IMR-90 (cell line): Measurements from ENCODE around the gene HINT3. TPM values are rescaled to one million over a fixed set of nuclear protein-coding genes. Genes with fewer than 3 reads are reported as not detected.
A peak's percentile ranks its signal among the peaks of the same experiment; 100 is the strongest.

ENCODE experiments used
- ATAC-seq: fragments of 200-7000 bp; cut with Tn5 transposase; 2 replicates; pipeline ENCODE4 v1.9.1; 2020; ENCODE audit warnings: low read depth, mild to moderate bottlenecking, moderate library complexity
- BruUV-seq: library from RNA; stranded (reverse); fragments of 400-500 nt; replicated peaks from 2 replicates; lab custom pipeline; 2021; lab: Mats Ljungman, UMichigan
- CTCF ChIA-PET: fragments of 300-600 bp; formaldehyde crosslinking; extraction: SDS; loops from one replicate; lab custom pipeline; 2021; ENCODE audit warnings: antibody characterized with exemption; lab: Yijun Ruan, JAX
- POLR2A ChIA-PET: fragments of 300-600 bp; sonication (Branson Sonifier 250); formaldehyde crosslinking; loops from one replicate; lab custom pipeline; 2022; ENCODE audit warnings: antibody characterized with exemption; ENCODE audit not compliant: unreplicated experiment; lab: Charles Lee
- DNase-seq: peaks from one replicate; pipeline ENCODE4 v3.0.0; 2013
- H2AFZ ChIP-seq: replicated peaks from 2 replicates; pipeline ENCODE3; 2013; ENCODE audit warnings: low read length, mild to moderate bottlenecking; ENCODE audit not compliant: poor library complexity
- H2AK5ac ChIP-seq: 2 replicates; pipeline ENCODE4 v1.6.1; 2013; ENCODE audit warnings: low read depth, low read length, inconsistent platforms
- H2AK9ac ChIP-seq: replicated peaks from 2 replicates; pipeline ENCODE3; 2013; ENCODE audit warnings: mild to moderate bottlenecking, low read depth, low read length, moderate library complexity; ENCODE audit not compliant: poor library complexity
- H2BK120ac ChIP-seq: 2 replicates; pipeline ENCODE4 v1.6.1; 2013; ENCODE audit warnings: low read depth, low read length, inconsistent platforms
- H2BK15ac ChIP-seq: 3 replicates; pipeline ENCODE4 v1.6.1; 2013; ENCODE audit warnings: low read depth, low read length, inconsistent platforms
- H2BK20ac ChIP-seq: 2 replicates; pipeline ENCODE4 v1.6.1; 2013; ENCODE audit warnings: low read depth, mild to moderate bottlenecking, inconsistent platforms, low read length, moderate library complexity
- H2BK5ac ChIP-seq: 2 replicates; pipeline ENCODE4 v1.6.1; 2013; ENCODE audit warnings: mild to moderate bottlenecking, low read depth, low read length, inconsistent platforms; ENCODE audit not compliant: poor library complexity, severe bottlenecking
- H3K14ac ChIP-seq: replicated peaks from 2 replicates; pipeline ENCODE4 v1.6.1; 2013; ENCODE audit warnings: low read depth, low read length, inconsistent platforms
- H3K18ac ChIP-seq: 2 replicates; pipeline ENCODE4 v1.6.1; 2013; ENCODE audit warnings: low read depth, low read length, control low read depth
- H3K23ac ChIP-seq: 2 replicates; pipeline ENCODE4 v1.6.1; 2013; ENCODE audit warnings: low read depth, low read length, inconsistent platforms
- H3K27ac ChIP-seq: 2 replicates; pipeline ENCODE4 v1.5.1; 2013; ENCODE audit warnings: mild to moderate bottlenecking, control low read depth, low read length; ENCODE audit not compliant: insufficient read depth
- H3K27me3 ChIP-seq: 2 replicates; pipeline ENCODE4 v1.6.1; 2013; ENCODE audit warnings: low read length; ENCODE audit not compliant: control insufficient read depth, insufficient read depth
- H3K36me3 ChIP-seq: 2 replicates; pipeline ENCODE4 v1.6.1; 2013; ENCODE audit warnings: low read length, mixed read lengths; ENCODE audit not compliant: control insufficient read depth, insufficient read depth
- H3K4ac ChIP-seq: 2 replicates; pipeline ENCODE4 v1.6.1; 2013; ENCODE audit warnings: low read depth, low read length, inconsistent platforms
- H3K4me1 ChIP-seq: 2 replicates; pipeline ENCODE4 v1.6.1; 2013; ENCODE audit warnings: low read length, mixed read lengths; ENCODE audit not compliant: control insufficient read depth, insufficient read depth
- H3K4me2 ChIP-seq: 2 replicates; pipeline ENCODE4 v1.6.1; 2013; ENCODE audit warnings: low read depth, mild to moderate bottlenecking, control low read depth, low read length, moderate library complexity
- H3K4me3 ChIP-seq: 2 replicates; pipeline ENCODE4 v1.5.1; 2013; ENCODE audit warnings: low read depth, mild to moderate bottlenecking, control low read depth, low read length, moderate library complexity; ENCODE audit not compliant: insufficient read depth
- H3K56ac ChIP-seq: 2 replicates; pipeline ENCODE4 v1.6.1; 2013; ENCODE audit warnings: low read length, inconsistent platforms; ENCODE audit not compliant: insufficient read depth; ENCODE audit errors: extremely low read depth
- H3K79me1 ChIP-seq, 2 experiments: 2 replicates each; pipeline ENCODE4 v1.6.1; 2013; ENCODE audit warnings: low read length in 2 of 2, inconsistent platforms in 1 of 2, low read depth in 1 of 2
- H3K9ac ChIP-seq: 2 replicates; pipeline ENCODE4 v1.6.1; 2013; ENCODE audit warnings: low read depth, low read length, control low read depth
- H3K9me1 ChIP-seq: 2 replicates; pipeline ENCODE4 v1.6.1; 2013; ENCODE audit warnings: low read length, inconsistent platforms; ENCODE audit not compliant: insufficient read depth
- H3K9me3 ChIP-seq: 2 replicates; pipeline ENCODE4 v1.6.1; 2013; ENCODE audit warnings: low read length; ENCODE audit not compliant: control insufficient read depth, insufficient read depth
- H4K20me1 ChIP-seq: 2 replicates; pipeline ENCODE4 v1.6.1; 2013; ENCODE audit warnings: low read length, inconsistent platforms; ENCODE audit not compliant: insufficient read depth
- H4K5ac ChIP-seq: 2 replicates; pipeline ENCODE4 v1.6.1; 2013; ENCODE audit warnings: mild to moderate bottlenecking, low read depth, low read length, control low read depth
- H4K8ac ChIP-seq, 2 experiments: 2 replicates each; pipeline ENCODE4 v1.6.1; 2013; ENCODE audit warnings: low read depth in 2 of 2, low read length in 2 of 2, control low read depth in 1 of 2, inconsistent platforms in 1 of 2
- H4K91ac ChIP-seq: 2 replicates; pipeline ENCODE4 v1.6.1; 2013; ENCODE audit warnings: low read depth, low read length, inconsistent platforms; ENCODE audit not compliant: insufficient read depth
- MAZ ChIP-seq: IDR thresholded peaks from 2 replicates; pipeline ENCODE4 v1.6.1; 2012; ENCODE audit warnings: low read depth, mild to moderate bottlenecking, low read length, improper control_type of control experiment, moderate library complexity, borderline replicate concordance
- POLR2A ChIP-seq: IDR thresholded peaks from 2 replicates; pipeline ENCODE4 v1.6.1; 2012; ENCODE audit warnings: mild to moderate bottlenecking, low read depth, low read length
- USF2 ChIP-seq: fragments of 150-350 bp; IDR thresholded peaks from 2 replicates; pipeline ENCODE4 v1.6.1; 2017; ENCODE audit warnings: mild to moderate bottlenecking, antibody characterized with exemption, low read length, low read depth
- WGBS, 2 experiments: methylation state at CpG; one replicate each; pipeline versions ENCODE4 v1.1.5 to v1.1.7; 2013; ENCODE audit warnings: missing lambda C conversion rate in 2 of 2; ENCODE audit not compliant: insufficient read length in 1 of 2; ENCODE audit errors: extremely low coverage in 2 of 2; 5-methylcytosine and 5-hydroxymethylcytosine counted together
- dilution Hi-C: fragments of 300-500 bp; cut with HindIII; formaldehyde crosslinking; loops from one replicate; pipeline ENCODE4 v1.14.3; 2018; ENCODE audit warnings: low sequenced_read_pairs; ENCODE audit not compliant: unreplicated experiment
- in situ Hi-C: fragments of 300-500 bp; cut with MboI; formaldehyde crosslinking; loops from 3 replicates; pipeline ENCODE4 v1.14.3; 2019; ENCODE audit warnings: low sequenced_read_pairs, inconsistent platforms, mixed read lengths
- intact Hi-C: fragments of 100-400 bp; cut with micrococcal nuclease; formaldehyde crosslinking; loops from 2 replicates; pipeline ENCODE4 v1.10.0; 2022
- polyA plus RNA-seq, 3 experiments: library from polyadenylated mRNA; depleted of rRNA; stranded (reverse); fragments of >200 nt; gene quantifications; 2 replicates each; pipeline ENCODE4 v1.2.3, GENCODE V29; 2012; ENCODE audit warnings: low replicate concordance in 1 of 3
- total RNA-seq: library from RNA; depleted of rRNA; stranded (reverse); fragments of >200 nt; gene quantifications from 2 replicates; pipeline ENCODE4 v1.2.3, GENCODE V29; 2012

The HINT3 gene
- total and polyA plus RNA-seq, 2 of the 4 experiments (the other 2 are of a cell fraction) = 3.4 to 6.5 TPM

- no peaks in the 10 kb centered on the region for H3K36me3 ChIP-seq
- H2BK20ac ChIP-seq = no peak within 1 kb of the TSS; the same call in 1 of the 2 replicates
- H3K9me3 ChIP-seq = no peaks in the 10 kb centered on the region
- H3K14ac ChIP-seq = peak within 1 kb of the TSS; percentile 87
- dilution Hi-C loops = no loop called here
- BruUV-seq = no TSS peak
- H3K18ac ChIP-seq = peak within 1 kb of the TSS; percentile 85
- WGBS, 2 experiments = 1% methylated on average over 9 of the region's 52 CpGs; no CpG with 5 or more reads in 1 of the 2 experiments
- H3K9me1 ChIP-seq = peaks cover 11% of the 10 kb centered on the region; the same call in 1 of the 2 replicates
- peak within 1 kb of the TSS; percentile 42 for H2BK5ac ChIP-seq
- H3K4ac ChIP-seq = peak within 1 kb of the TSS; percentile 96
- ChIA-PET CTCF (interaction anchor here (1.0 to 1.6 kb wide), 3 partner anchors 9 to 12 kb away, joined by 3 to 7 read pairs (median 6); no protein-coding TSS in a partner anchor), POLR2A (interaction anchor here (0.6 kb wide), 4 partner anchors 71 to 1562 kb away, joined by 3 to 5 read pairs (median 4); no protein-coding TSS in a partner anchor)
- H4K8ac ChIP-seq = peak within 1 kb of the TSS; percentile 78 to 98
- DNase-seq = peak; percentile 82
- intact Hi-C loops = no loop called here
- peak within 1 kb of the TSS; percentile 98 for H4K5ac ChIP-seq
- H3K56ac ChIP-seq = peak within 1 kb of the TSS; percentile 75
- no peaks in the 10 kb centered on the region for H3K27me3 ChIP-seq
- peak within 1 kb of the TSS; percentile 35; the same call in 1 of the 3 replicates for H2BK15ac ChIP-seq
- 0 out of 2 replicates have a peak, but pooled peaks cover 2% of the 10 kb centered on the region for H4K20me1 ChIP-seq
- peak; percentile 93 for ATAC-seq
- peak within 1 kb of the TSS; percentile 96 for H2AFZ ChIP-seq
- peak within 1 kb of the TSS; percentile 85 for H3K9ac ChIP-seq
- TF ChIP-seq POLR2A = peak; percentile 67
- TF ChIP-seq MAZ = 0 out of 2 replicates have a peak, but pooled peaks have one; percentile 50
- no peak for TF ChIP-seq USF2
- in situ Hi-C loops = no loop called here
- peak within 1 kb of the TSS; percentile 53; the same call in 1 of the 2 replicates for H2AK5ac ChIP-seq
- peaks cover 9% of the 10 kb centered on the region for H3K4me1 ChIP-seq
- peak within 1 kb of the TSS; percentile 82 for H2BK120ac ChIP-seq
- peak within 1 kb of the TSS; percentile 59 for H3K27ac ChIP-seq
- H2AK9ac ChIP-seq = peak within 1 kb of the TSS; percentile 86
- peak within 1 kb of the TSS; percentile 93 for H3K4me2 ChIP-seq
- peak within 1 kb of the TSS; percentile 93 for H3K4me3 ChIP-seq
- H3K79me1 ChIP-seq = peaks cover 14 to 29% of the 10 kb centered on the region in 2 experiments; a peak in 3 of 4 replicates
- H3K23ac ChIP-seq = peak within 1 kb of the TSS; percentile 73
- peak within 1 kb of the TSS; percentile 83 for H4K91ac ChIP-seq
Measured at GRCh38 chr6:125986301-125987025, 29.9 kb downstream of the HINT3 start, which contains the start of gene TRMT11. Gene TRMT11, plus strand, starts transcription at chr6:125986540. Its CDS starts 11 bp downstream, at chr6:125986551.
